Islet precursor cell (in vitro differentiated cells): ENCODE data around the gene ZYG11A.
"Not testable (repeated sequence)": the region's sequence is repeated elsewhere in the genome, so short reads cannot be mapped to it uniquely, and the experiment has no call there.

Source experiments
- DNase-seq: peaks from one replicate; pipeline ENCODE4 v3.0.0-alpha.2; 2018

Gene ZYG11A

GRCh38 chr1:52842643-52843310 is at the start of gene ZYG11A:
Gene ZYG11A, plus strand, starts transcription at chr1:52842760. Its CDS starts 124 bp downstream, at chr1:52842884.
- peak; percentile 89 for DNase-seq

GRCh38 chr1:52793717-52794116 is 48.8 kb upstream of the ZYG11A start:
- not testable (repeated sequence) for DNase-seq

DNA sequence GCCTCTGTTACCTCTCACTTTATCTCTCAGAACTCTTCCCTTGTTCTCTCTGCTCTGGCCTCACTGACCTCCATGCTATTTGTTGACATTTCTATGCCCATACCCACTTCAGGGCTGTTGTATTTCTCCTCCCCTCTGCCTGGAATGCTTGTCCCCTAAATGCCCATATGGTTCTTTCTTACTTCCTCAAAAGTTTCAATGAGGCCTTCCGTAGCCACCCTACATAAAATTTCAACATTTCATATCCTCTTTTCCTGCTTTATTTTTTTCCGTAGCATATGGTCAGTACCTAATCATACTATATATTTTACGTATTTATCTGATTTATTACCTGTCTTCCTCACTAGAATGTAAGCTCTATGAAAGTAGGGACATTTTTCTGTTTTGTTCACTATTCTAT is 47.1 kb upstream of the ZYG11A start:
- no peak for DNase-seq

DNA sequence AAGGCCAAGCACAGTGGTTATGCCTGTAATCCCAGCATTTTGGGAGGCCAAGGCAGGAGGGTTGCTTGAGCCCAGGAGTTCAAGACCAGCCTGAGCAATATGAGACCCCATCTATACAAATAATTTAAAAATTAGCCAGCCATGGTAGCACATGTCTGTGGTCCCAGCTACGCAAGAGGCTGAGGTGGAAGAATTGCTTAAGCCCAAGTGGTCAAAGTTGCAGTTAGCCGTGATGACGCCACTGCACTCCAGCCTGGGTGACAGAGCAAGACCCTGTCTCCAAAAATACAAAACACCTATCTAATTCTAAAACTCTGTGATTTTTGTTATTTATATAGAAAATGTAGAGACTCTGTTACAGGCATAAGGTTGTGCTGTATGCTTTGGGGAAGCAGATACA is 44.2 kb upstream of the ZYG11A start:
- no peak for DNase-seq

- no peak for DNase-seq
Measured at GRCh38 chr1:52801011-52801410, 41.5 kb upstream of the ZYG11A start.

DNA sequence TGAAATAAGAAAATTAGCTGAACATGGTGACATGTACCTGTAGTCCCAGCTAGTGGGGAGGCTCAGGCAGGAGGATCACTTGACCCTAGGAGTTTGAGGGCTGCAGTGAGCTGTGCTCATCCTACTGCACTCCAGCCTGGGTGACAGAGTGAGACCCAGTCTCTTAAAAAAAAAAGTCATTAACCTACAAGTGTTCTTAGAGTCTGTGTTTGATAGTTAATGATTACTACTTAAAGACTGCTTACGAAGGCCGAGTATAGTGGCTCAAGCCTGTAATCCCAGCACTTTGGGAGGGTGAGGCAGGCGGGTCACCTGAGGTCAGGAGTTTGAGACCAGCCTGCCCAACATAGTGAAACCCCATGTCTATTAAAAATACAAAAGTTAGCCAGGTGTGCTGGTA is 38.5 kb upstream of the ZYG11A start:
- DNase-seq: not testable (repeated sequence)

- no peak for DNase-seq
Measured at GRCh38 chr1:52814465-52814864, 28.1 kb upstream of the ZYG11A start.

GRCh38 chr1:52820830-52821229 is 21.7 kb upstream of the ZYG11A start:
- not testable (repeated sequence) for DNase-seq

GRCh38 chr1:52825868-52826267 is 16.7 kb upstream of the ZYG11A start:
- DNase-seq: no peak

DNA sequence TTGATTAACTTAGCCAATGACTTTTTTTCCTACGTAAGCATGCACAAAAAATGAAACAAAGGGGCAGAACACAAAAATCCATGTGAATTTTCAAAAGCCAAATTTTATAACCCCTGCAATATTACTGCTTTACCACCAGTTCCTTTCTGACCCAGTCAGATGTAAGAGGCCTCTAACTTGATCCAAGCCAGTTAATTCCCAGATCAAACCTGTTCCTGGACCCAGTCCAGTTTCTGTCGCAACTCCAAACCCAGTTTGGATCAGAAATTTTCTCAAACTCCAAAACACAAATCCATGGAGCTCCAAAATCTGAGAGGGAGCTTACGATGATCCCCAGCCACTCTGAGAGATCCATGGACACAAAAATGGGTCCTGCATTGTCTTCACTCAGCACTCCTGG is 7.8 kb upstream of the ZYG11A start:
- no peak for DNase-seq

DNA sequence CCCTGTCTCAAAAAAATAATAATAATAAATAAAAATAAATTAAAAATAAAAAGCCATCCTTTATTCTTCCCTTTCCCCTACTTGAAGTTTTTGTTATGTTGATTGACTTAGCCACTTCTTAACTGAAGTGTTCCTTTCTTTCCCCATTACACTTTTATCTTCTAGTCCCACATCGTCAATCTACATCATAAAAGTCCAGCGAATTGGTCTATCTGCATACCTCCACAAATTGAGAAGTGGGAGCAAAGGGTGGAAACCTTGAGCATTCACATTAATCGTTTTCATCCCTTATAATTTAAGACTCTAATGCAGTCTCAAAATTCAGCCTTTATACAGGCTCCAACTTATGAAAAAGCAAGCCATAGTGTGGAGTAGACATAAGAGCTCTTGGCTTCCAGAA is 6.5 kb upstream of the ZYG11A start:
- DNase-seq: no peak

DNA sequence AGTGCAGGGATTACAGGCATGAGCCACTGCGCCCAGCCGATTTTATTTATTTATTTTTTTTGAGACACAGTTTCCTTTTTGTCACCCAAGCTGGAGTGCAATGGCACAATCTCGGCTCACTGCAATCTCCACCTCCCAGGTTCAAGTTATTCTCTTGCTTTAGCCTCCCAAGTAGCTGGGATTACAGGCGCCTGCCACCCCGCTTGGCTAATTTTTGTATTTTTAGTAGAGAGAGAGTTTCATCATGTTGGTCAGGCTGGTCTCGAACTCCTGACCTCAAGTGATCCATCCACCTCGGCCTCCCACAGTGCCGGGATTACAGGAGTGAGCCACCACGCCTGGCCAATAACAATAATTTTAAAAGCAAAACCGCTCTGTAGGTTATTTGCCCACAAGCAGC is 3.4 kb upstream of the ZYG11A start:
- not testable (repeated sequence) for DNase-seq

DNA sequence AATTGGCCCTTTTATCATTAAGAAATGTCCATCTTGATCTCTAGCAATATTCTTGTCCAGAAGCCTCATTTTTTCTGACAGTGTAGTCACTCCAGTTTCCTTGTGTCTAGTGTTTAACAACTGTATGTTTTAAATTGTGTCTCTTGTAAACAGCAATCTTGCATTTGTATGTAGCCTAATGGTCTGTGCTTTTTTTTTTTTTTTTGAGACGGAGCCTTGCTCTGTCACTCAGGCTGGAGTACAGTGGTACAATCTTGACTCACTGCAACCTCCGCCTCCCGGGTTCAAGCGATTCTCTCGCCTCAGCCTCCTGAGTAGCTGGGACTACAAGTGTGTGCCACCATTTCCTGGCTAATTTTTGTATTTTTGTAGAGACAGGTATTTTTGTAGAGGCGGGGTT is 2.6 kb downstream of the ZYG11A start:
- DNase-seq: not testable (repeated sequence)

DNA sequence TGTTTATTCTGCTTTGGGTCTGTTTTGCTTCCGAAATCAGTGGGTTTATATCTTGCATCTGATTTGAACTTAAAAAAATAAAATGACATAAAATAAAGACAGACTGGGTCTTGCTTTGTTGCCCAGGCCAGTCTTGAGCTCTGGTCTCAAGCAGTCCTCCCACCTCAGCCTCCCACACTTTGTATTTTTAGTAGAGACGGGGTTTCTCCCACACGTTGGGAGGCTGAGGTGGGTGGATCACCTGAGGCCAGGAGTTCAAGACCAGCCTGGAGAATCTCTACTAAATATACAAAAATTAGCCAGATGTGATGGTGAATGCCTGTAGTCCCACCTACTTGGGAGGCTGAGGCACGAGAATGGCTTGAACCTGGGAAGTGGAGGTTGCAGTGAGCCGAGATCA is 5.9 kb downstream of the ZYG11A start:
- DNase-seq: no peak

- no peak for DNase-seq
Measured at GRCh38 chr1:52850951-52851350, 8.4 kb downstream of the ZYG11A start.

GRCh38 chr1:52852854-52853253 is 10.3 kb downstream of the ZYG11A start:
- DNase-seq: no peak

DNA sequence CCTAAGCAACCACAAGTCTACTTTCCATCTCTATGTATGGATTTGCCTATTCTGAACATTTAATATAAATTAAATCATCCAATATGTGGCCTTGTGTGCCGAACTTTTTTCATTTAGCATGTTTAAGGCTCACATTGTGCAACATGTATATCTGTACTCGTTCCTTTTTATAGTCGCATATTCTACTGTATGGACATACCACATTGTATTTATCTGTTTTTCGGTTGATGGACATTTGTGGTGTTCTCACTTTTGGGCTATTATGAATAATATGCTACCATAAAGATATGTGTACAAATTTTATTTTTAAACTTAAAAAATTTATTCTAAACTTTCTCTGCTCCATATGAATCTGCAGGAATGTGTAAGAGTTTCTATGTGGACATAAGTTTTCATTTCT is 13.0 kb downstream of the ZYG11A start:
- no peak for DNase-seq

DNA sequence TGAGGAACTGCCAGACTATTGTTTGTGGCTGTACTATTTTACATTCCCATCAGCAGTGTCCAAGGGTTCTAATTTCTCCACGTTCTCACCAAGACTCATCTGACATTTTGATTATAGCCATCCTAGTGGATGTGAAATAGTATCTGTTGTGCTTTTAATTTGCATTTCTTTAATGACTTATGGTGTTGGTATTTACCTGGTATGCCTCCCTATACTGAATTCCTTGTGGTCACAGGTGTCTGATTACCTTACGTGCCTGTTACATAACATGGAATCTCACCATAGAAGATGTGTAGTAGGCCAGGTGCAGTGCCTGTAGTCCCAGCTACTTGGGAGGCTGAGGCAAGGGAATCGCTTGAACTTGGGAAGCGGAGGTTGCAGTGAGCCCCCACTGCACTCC is 13.5 kb downstream of the ZYG11A start:
- DNase-seq: no peak

DNA sequence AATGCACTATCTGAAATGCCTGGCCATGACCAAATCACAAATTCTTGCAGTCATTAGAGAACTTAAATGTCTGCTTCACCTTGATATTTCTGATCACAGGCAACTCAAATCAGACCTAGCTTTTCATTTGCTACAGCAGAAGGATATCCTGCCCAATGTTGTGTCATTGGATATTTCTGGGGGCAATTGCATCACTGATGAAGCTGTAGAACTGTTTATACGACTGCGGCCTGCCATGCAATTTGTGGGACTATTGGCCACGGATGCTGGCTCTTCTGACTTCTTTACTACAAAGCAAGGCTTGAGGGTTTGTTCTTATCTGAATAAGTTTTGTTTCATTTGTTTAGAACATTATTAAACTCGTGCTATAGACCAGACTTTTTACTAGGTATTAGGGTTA is 14.9 kb downstream of the ZYG11A start:
- DNase-seq: no peak

DNA sequence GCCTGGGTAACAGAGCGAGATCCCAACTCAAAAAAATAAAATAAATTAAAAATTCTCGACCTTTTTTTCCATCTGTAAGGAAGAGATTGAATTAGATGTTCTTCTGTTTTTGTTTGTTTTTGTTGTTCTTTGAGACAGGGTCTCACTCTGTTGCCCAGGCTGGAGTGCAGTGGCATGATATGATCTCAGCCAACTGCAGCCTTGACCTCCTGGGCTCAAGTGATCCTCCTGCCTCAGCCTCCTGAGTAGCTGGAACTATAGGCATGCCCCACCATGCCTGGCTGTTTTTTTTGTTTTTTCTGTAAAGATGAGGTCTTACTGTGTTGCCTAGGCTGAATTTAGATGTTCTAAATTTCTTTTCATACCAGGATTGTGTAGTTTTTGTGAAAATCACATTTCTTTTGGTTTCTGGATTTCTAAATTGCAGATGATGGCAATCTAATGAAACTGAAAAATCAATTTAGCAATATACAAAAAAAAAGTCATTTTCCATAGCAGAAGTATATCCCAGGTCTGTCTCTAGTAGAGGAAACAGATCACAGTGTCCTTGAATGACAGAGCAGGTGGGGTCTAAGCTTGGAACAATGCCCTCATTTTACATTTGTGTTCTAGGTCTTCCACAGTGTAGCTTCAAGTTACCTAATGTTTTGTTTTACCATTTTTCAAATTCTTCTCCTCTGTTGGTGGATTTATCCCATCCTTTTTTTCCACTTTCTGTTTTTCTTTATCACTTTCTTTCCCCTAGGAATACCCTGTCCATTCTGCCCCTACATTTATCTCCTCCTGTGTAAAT is 20.3 kb downstream of the ZYG11A start:
- peak; percentile 4 for DNase-seq

DNA sequence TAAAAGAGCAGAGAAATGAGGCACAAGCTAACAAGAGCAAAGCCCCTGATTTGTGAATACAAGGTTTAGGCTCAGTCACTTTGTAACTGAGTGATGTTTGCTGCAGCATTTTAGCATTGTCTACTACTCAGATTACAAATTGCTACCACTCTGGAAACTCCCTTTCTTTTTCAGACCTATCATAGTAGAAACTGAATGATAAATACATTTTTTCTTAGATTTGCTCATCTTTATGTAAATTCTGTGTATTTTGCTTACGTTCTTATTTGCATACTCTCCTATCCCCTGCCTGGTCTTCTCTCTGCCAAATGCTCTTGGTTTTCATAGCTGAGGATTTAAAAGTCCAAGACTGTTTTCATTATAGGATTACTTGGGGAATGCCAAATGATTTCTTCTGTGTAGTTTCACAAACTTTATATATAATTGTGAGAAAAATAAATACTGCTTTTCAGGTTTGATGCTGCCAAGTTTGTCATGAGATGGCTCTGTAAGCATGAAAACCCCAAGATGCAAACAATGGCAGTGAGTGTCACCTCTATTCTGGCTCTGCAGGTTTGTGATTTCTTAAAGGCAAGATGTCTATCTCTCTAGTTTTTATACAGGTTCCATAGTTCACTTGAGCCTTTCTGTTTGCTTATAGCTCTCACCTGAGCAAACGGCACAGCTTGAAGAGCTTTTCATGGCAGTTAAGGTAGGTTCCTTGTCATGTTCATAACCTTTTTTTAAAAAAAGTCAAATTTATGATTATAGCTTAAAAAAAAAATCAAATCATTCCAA is 24.7 kb downstream of the ZYG11A start:
- no peak for DNase-seq

DNA sequence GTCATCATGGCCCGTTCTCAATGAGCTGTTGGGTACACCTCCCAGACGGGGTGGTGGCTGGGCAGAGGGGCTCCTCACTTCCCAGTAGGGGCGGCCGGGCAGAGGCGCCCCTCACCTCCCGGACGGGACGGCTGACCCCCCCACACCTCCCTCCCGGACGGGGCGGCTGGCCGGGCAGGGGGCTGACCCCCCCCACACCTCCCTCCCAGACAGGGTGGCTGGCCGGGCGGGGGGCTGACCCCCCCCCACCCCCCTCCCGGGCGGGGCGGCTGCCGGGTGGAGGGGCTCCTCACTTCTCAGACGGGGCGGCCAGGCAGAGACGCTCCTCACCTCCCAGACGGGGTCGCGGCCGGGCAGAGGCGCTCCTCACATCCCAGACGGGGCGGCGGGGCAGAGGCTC is 27.2 kb downstream of the ZYG11A start:
- not testable (repeated sequence) for DNase-seq

DNA sequence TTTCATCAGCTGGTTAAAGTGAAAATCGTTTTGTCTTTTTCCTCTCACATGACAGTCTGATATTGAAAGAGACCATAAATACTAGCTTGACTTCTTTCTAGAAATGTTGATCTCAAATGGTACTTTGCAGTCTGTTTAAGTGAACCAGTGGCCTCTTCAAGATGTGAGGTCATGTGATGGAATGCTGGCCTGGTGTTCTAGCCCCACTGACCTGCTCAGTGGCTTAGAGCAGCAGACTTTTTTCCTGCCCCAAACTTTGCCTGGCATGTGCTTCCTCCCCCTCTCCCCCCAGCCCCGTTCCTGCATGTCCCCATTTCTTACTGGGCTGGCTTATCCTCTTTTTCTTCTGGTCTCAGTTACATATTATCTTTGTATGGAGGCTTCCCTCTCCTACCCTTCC is 34.3 kb downstream of the ZYG11A start:
- DNase-seq: peak; percentile 69

DNA sequence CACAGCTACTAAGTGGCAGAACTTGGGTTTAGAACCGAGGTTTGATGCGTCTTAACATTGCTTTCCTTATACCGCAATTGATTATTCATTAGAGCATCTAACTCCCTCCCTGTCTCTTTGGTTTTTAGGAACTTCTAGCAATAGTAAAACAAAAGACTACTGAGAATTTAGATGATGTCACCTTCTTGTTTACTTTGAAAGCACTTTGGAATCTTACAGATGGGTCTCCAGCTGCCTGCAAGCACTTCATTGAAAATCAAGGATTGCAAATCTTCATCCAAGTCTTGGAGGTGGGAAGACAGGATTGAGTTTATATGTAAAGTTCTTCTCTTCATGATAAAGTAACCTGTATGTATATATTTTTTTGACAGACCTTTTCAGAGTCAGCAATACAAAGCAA is 35.0 kb downstream of the ZYG11A start:
- no peak for DNase-seq
